HL-60 (cell line): ENCODE data around the gene KRT20.
"Not testable (repeated sequence)": the region's sequence is repeated elsewhere in the genome, so short reads cannot be mapped to it uniquely, and the experiment has no call there.

Source experiments
- DNase-seq, 2 experiments: peaks; one replicate each; pipeline ENCODE4 v3.0.0-alpha.2; 2010 to 2020; ENCODE audit warnings: low read depth in 1 of 2, low spot score in 1 of 2
- H3K27ac ChIP-seq: fragments of 250-450 bp; sonication (Bioruptor Pico); replicated peaks from 2 replicates; pipeline ENCODE4 v1.5.1; 2020; ENCODE audit warnings: mild to moderate bottlenecking, moderate library complexity
- H3K27me3 ChIP-seq: fragments of 250-450 bp; sonication (Bioruptor Pico); 2 replicates; pipeline ENCODE4 v1.5.1; 2021; ENCODE audit warnings: mild to moderate bottlenecking, moderate library complexity; ENCODE audit not compliant: insufficient read depth, poor library complexity, severe bottlenecking
- H3K4me3 ChIP-seq: replicated peaks from 2 replicates; pipeline ENCODE4 v1.5.1; 2011; ENCODE audit warnings: mild to moderate bottlenecking, control low read depth, low read length; ENCODE audit not compliant: insufficient read depth
- GABPA ChIP-seq: IDR thresholded peaks from 2 replicates; pipeline ENCODE4 v1.6.1; 2012; ENCODE audit warnings: low read depth
- POLR2AphosphoS5 ChIP-seq: IDR thresholded peaks from 2 replicates; pipeline ENCODE4 v1.6.1; 2012; ENCODE audit warnings: low read depth
- SPI1 ChIP-seq: IDR thresholded peaks from 2 replicates; pipeline ENCODE4 v1.6.1; 2012; ENCODE audit warnings: low read depth, mild to moderate bottlenecking, borderline replicate concordance
- TF ChIP-seq, protein P1 (sequence below): IDR thresholded peaks from 2 replicates; pipeline ENCODE4 v1.6.1; 2012; ENCODE audit warnings: low read depth; ENCODE audit not compliant: insufficient replicate concordance
- TF ChIP-seq, protein P2 (sequence below): IDR thresholded peaks from one replicate; pipeline ENCODE4 v1.5.1; 2011; ENCODE audit warnings: low read length, control low read depth, inconsistent platforms; ENCODE audit not compliant: insufficient read depth

The KRT20 gene

DNA sequence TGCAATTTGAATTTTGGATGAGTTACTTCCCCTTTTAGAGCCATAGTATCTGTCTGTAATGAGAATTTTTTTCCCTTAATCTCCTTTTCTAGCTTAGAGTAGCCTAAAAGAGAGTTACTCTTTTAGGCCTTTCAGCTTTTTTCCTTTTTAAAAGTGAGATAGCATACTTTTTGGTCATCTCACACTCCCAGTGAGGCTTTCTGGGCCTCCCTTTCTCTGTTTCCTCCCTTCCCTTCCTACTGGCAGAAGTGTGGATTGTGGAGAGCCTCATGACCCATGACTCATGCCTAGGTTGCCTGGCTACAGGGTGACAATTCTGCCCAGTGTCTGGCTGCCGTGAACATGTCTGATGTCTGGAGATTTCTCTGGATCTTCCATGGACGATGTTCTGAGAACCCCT lies 37.2 kb upstream of the KRT20 start:
- no peak overlapping the region for H3K4me3 ChIP-seq
- peak in 1 of 2 experiments; percentile 14 for DNase-seq
- no peaks in the 10 kb centered on the region for H3K27me3 ChIP-seq
- no peak for TF ChIP-seq SPI1
- no peak for TF ChIP-seq POLR2AphosphoS5
- TF ChIP-seq, protein P1, sequence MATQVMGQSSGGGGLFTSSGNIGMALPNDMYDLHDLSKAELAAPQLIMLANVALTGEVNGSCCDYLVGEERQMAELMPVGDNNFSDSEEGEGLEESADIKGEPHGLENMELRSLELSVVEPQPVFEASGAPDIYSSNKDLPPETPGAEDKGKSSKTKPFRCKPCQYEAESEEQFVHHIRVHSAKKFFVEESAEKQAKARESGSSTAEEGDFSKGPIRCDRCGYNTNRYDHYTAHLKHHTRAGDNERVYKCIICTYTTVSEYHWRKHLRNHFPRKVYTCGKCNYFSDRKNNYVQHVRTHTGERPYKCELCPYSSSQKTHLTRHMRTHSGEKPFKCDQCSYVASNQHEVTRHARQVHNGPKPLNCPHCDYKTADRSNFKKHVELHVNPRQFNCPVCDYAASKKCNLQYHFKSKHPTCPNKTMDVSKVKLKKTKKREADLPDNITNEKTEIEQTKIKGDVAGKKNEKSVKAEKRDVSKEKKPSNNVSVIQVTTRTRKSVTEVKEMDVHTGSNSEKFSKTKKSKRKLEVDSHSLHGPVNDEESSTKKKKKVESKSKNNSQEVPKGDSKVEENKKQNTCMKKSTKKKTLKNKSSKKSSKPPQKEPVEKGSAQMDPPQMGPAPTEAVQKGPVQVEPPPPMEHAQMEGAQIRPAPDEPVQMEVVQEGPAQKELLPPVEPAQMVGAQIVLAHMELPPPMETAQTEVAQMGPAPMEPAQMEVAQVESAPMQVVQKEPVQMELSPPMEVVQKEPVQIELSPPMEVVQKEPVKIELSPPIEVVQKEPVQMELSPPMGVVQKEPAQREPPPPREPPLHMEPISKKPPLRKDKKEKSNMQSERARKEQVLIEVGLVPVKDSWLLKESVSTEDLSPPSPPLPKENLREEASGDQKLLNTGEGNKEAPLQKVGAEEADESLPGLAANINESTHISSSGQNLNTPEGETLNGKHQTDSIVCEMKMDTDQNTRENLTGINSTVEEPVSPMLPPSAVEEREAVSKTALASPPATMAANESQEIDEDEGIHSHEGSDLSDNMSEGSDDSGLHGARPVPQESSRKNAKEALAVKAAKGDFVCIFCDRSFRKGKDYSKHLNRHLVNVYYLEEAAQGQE = no peak
- TF ChIP-seq GABPA = no peak
- TF ChIP-seq, protein P2, sequence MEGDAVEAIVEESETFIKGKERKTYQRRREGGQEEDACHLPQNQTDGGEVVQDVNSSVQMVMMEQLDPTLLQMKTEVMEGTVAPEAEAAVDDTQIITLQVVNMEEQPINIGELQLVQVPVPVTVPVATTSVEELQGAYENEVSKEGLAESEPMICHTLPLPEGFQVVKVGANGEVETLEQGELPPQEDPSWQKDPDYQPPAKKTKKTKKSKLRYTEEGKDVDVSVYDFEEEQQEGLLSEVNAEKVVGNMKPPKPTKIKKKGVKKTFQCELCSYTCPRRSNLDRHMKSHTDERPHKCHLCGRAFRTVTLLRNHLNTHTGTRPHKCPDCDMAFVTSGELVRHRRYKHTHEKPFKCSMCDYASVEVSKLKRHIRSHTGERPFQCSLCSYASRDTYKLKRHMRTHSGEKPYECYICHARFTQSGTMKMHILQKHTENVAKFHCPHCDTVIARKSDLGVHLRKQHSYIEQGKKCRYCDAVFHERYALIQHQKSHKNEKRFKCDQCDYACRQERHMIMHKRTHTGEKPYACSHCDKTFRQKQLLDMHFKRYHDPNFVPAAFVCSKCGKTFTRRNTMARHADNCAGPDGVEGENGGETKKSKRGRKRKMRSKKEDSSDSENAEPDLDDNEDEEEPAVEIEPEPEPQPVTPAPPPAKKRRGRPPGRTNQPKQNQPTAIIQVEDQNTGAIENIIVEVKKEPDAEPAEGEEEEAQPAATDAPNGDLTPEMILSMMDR = no peak
- no peak overlapping the region for H3K27ac ChIP-seq

- TF ChIP-seq, protein P2 = no peak
- TF ChIP-seq SPI1 = no peak
- TF ChIP-seq, protein P1 = no peak
- Histone ChIP-seq H3K27me3 (no peaks in the 10 kb centered on the region), H3K4me3 (no peak overlapping the region), H3K27ac (no peak overlapping the region)
- no peak for DNase-seq
Observed at GRCh38 chr17:40921026-40921425, 36.0 kb upstream of the KRT20 start.

GRCh38 chr17:40917116-40917515 lies 32.1 kb upstream of the KRT20 start:
- not testable (repeated sequence) for H3K4me3 ChIP-seq, H3K27me3 ChIP-seq, H3K27ac ChIP-seq, DNase-seq

GRCh38 chr17:40916366-40916765 lies 31.3 kb upstream of the KRT20 start:
- H3K27ac ChIP-seq = no peak overlapping the region
- H3K4me3 ChIP-seq = no peak overlapping the region
- no peak for DNase-seq
- TF ChIP-seq POLR2AphosphoS5 (no peak), SPI1 (no peak), GABPA (no peak)
- TF ChIP-seq, protein P2 = no peak
- TF ChIP-seq, protein P1 = no peak
- H3K27me3 ChIP-seq = no peaks in the 10 kb centered on the region
